ENCODE results near the gene CHST11. TPM values are rescaled to one million over a fixed set of nuclear protein-coding genes. Genes with fewer than 3 reads are reported as not detected.

The CHST11 gene
- total RNA-seq, 1 experiment from 2014 or later, result 0.25 TPM

GRCh38 chr12:104493496-104493895, 36.7 kb downstream of the CHST11 start:
- intact Hi-C loops (cut with micrococcal nuclease; ENCODE audit: unreplicated experiment), result no loop called here
- ChIA-PET CTCF (no interaction called here), POLR2A (no interaction called here)
- DNase-seq, result no peak
- Histone ChIP-seq H3K4me1 (no peaks in the 10 kb centered on the region), H3K27me3 (replicated peaks; ENCODE audit: control insufficient read depth, insufficient read depth, low read length) (no peaks in the 10 kb centered on the region), H3K4me3 (ENCODE audit: low read depth, low read length) (no peak overlapping the region), H3K9me3 (no peaks in the 10 kb centered on the region), H3K36me3 (ENCODE audit: control insufficient read depth, insufficient read depth, low read length) (no peaks in the 10 kb centered on the region)
- TF ChIP-seq CTCF (IDR thresholded peaks at IDR 0.05; ENCODE audit: insufficient read depth in 1 of 2, low read depth in 1 of 2, low read length in 1 of 2, severe bottlenecking in 1 of 2, unreplicated experiment in 1 of 2), result no peak
- Mint-ChIP-seq H3K4me1 (ENCODE audit: low read depth, unreplicated experiment) (no peaks in the 10 kb centered on the region), H3K4me3 (ENCODE audit: unreplicated experiment) (no peak overlapping the region), H3K27ac (ENCODE audit: unreplicated experiment) (no peak overlapping the region), H3K36me3 (ENCODE audit: insufficient read depth, unreplicated experiment) (no peaks in the 10 kb centered on the region), H3K9me3 (ENCODE audit: unreplicated experiment) (no peaks in the 10 kb centered on the region), H3K27me3 (ENCODE audit: insufficient read depth, unreplicated experiment) (peaks cover 7% of the 10 kb centered on the region)
- BruUV-seq (replicated peaks), result no TSS peak

GRCh38 chr12:104494137-104494792, 37.5 kb downstream of the CHST11 start:
- ChIA-PET CTCF (no interaction called here), POLR2A (no interaction called here)
- intact Hi-C loops (cut with micrococcal nuclease; ENCODE audit: unreplicated experiment), result no loop called here
- H3K27ac Mint-ChIP-seq (ENCODE audit: unreplicated experiment), result no peak overlapping the region
- peaks cover 7% of the 10 kb centered on the region for H3K27me3 Mint-ChIP-seq (ENCODE audit: insufficient read depth, unreplicated experiment)
- DNase-seq, result no peak
- Histone ChIP-seq H3K4me1 (no peaks in the 10 kb centered on the region), H3K36me3 (ENCODE audit: control insufficient read depth, insufficient read depth, low read length) (no peaks in the 10 kb centered on the region), H3K27me3 (replicated peaks; ENCODE audit: control insufficient read depth, insufficient read depth, low read length) (no peaks in the 10 kb centered on the region), H3K4me3 (ENCODE audit: low read depth, low read length) (no peak overlapping the region), H3K9me3 (no peaks in the 10 kb centered on the region)
- no TSS peak for BruUV-seq (replicated peaks)
- no peaks in the 10 kb centered on the region for H3K9me3 Mint-ChIP-seq (ENCODE audit: unreplicated experiment)
- no peaks in the 10 kb centered on the region for H3K36me3 Mint-ChIP-seq (ENCODE audit: insufficient read depth, unreplicated experiment)
- no peak overlapping the region for H3K4me3 Mint-ChIP-seq (ENCODE audit: unreplicated experiment)
- H3K4me1 Mint-ChIP-seq (ENCODE audit: low read depth, unreplicated experiment), result no peaks in the 10 kb centered on the region
- no peak for TF ChIP-seq CTCF (IDR thresholded peaks at IDR 0.05; ENCODE audit: insufficient read depth in 1 of 2, low read depth in 1 of 2, low read length in 1 of 2, severe bottlenecking in 1 of 2, unreplicated experiment in 1 of 2)

- no TSS peak for BruUV-seq (replicated peaks)
- Mint-ChIP-seq H3K4me1 (ENCODE audit: low read depth, unreplicated experiment) (no peaks in the 10 kb centered on the region), H3K27ac (ENCODE audit: unreplicated experiment) (no peak overlapping the region), H3K4me3 (ENCODE audit: unreplicated experiment) (no peak overlapping the region), H3K27me3 (ENCODE audit: insufficient read depth, unreplicated experiment) (peaks cover 7% of the 10 kb centered on the region), H3K9me3 (ENCODE audit: unreplicated experiment) (no peaks in the 10 kb centered on the region), H3K36me3 (ENCODE audit: insufficient read depth, unreplicated experiment) (no peaks in the 10 kb centered on the region)
- CTCF ChIA-PET, result no interaction called here
- TF ChIP-seq CTCF (IDR thresholded peaks at IDR 0.05; ENCODE audit: insufficient read depth in 1 of 2, low read depth in 1 of 2, low read length in 1 of 2, severe bottlenecking in 1 of 2, unreplicated experiment in 1 of 2), result no peak
- no peaks in the 10 kb centered on the region for H3K36me3 ChIP-seq (ENCODE audit: control insufficient read depth, insufficient read depth, low read length)
- POLR2A ChIA-PET, result no interaction called here
- H3K9me3 ChIP-seq, result no peaks in the 10 kb centered on the region
- no peak overlapping the region for H3K4me3 ChIP-seq (ENCODE audit: low read depth, low read length)
- intact Hi-C loops (cut with micrococcal nuclease; ENCODE audit: unreplicated experiment), result no loop called here
- no peak for DNase-seq
- no peaks in the 10 kb centered on the region for H3K27me3 ChIP-seq (replicated peaks; ENCODE audit: control insufficient read depth, insufficient read depth, low read length)
- H3K4me1 ChIP-seq, result no peaks in the 10 kb centered on the region
Measured at GRCh38 chr12:104494793-104495158, 38.0 kb downstream of the CHST11 start.

Data from Caco-2 (cell line).